ENCODE results near the gene FREM2. TPM values are rescaled to one million over a fixed set of nuclear protein-coding genes. Genes with fewer than 3 reads are reported as not detected.

Gene FREM2
- total and polyA plus RNA-seq, 3 donors from 2014 or later = 0.80 to 5.5 (median 4.4) TPM

- Histone ChIP-seq H3K4me3 (no peak overlapping the region), H3K27me3 (no peaks in the 10 kb centered on the region), H3K9me3 (no peaks in the 10 kb centered on the region), H3K36me3 (ENCODE audit: low read depth, missing control alignments) (no peaks in the 10 kb centered on the region), H3K27ac (no peak overlapping the region), H3K4me1 (no peaks in the 10 kb centered on the region)
- no peak for DNase-seq
- no peak for TF ChIP-seq CTCF (IDR thresholded peaks at IDR 0.05)
- 100% methylated on average over 2 of the region's 2 CpGs for WGBS, 2 donors
- intact Hi-C loops (cut with DNase I; ENCODE audit: low total_unique reads) = no loop called here
Observed at GRCh38 chr13:38690231-38690630, 3.4 kb downstream of the FREM2 start.

- no peaks in the 10 kb centered on the region for H3K9me3 ChIP-seq
- no peaks in the 10 kb centered on the region for H3K36me3 ChIP-seq (ENCODE audit: low read depth, missing control alignments)
- no peaks in the 10 kb centered on the region for H3K4me1 ChIP-seq
- H3K4me3 ChIP-seq = no peak overlapping the region
- intact Hi-C loops (cut with DNase I; ENCODE audit: low total_unique reads) = no loop called here
- WGBS, 2 donors = 69 to 89% methylated on average over 2 of the region's 2 CpGs
- TF ChIP-seq CTCF (IDR thresholded peaks at IDR 0.05) (no peak), POLR2A (IDR thresholded peaks at IDR 0.05) (no peak)
- no peaks in the 10 kb centered on the region for H3K27me3 ChIP-seq
- H3K27ac ChIP-seq = no peak overlapping the region
- no peak for DNase-seq
Observed at GRCh38 chr13:38693168-38693567, 6.3 kb downstream of the FREM2 start.

- 80 to 84% methylated on average over 2 of the region's 2 CpGs for WGBS, 2 donors
- H3K36me3 ChIP-seq (ENCODE audit: low read depth, missing control alignments) = no peaks in the 10 kb centered on the region
- intact Hi-C loops (cut with DNase I; ENCODE audit: low total_unique reads) = no loop called here
- no peaks in the 10 kb centered on the region for H3K27me3 ChIP-seq
- no peak for DNase-seq
- no peak overlapping the region for H3K27ac ChIP-seq
- no peaks in the 10 kb centered on the region for H3K9me3 ChIP-seq
- no peak overlapping the region for H3K4me3 ChIP-seq
- no peaks in the 10 kb centered on the region for H3K4me1 ChIP-seq
- TF ChIP-seq POLR2A (IDR thresholded peaks at IDR 0.05) = no peak
- TF ChIP-seq CTCF (IDR thresholded peaks at IDR 0.05) = no peak
Observed at GRCh38 chr13:38693641-38694040, 6.8 kb downstream of the FREM2 start.

- Histone ChIP-seq H3K27me3 (no peaks in the 10 kb centered on the region), H3K9me3 (no peaks in the 10 kb centered on the region), H3K4me3 (no peak overlapping the region), H3K4me1 (no peaks in the 10 kb centered on the region), H3K36me3 (ENCODE audit: low read depth, missing control alignments) (no peaks in the 10 kb centered on the region), H3K27ac (no peak overlapping the region)
- TF ChIP-seq CTCF (IDR thresholded peaks at IDR 0.05) (no peak), POLR2A (IDR thresholded peaks at IDR 0.05) (no peak)
- WGBS, 2 donors = 83 to 91% methylated on average over 1 of the region's 1 CpG
- intact Hi-C loops (cut with DNase I; ENCODE audit: low total_unique reads) = no loop called here
- no peak for DNase-seq
Observed at GRCh38 chr13:38697197-38697596, 10.3 kb downstream of the FREM2 start.

GRCh38 chr13:38697628-38698333, 10.9 kb downstream of the FREM2 start:
- Histone ChIP-seq H3K36me3 (ENCODE audit: low read depth, missing control alignments) (no peaks in the 10 kb centered on the region), H3K4me3 (no peak overlapping the region), H3K9me3 (no peaks in the 10 kb centered on the region), H3K27ac (no peak overlapping the region), H3K4me1 (no peaks in the 10 kb centered on the region), H3K27me3 (no peaks in the 10 kb centered on the region)
- intact Hi-C loops (cut with DNase I; ENCODE audit: low total_unique reads) = no loop called here
- DNase-seq = no peak
- TF ChIP-seq CTCF (IDR thresholded peaks at IDR 0.05) (no peak), POLR2A (IDR thresholded peaks at IDR 0.05) (no peak)
- 84 to 91% methylated on average over 2 of the region's 2 CpGs for WGBS, 2 donors

All from testis (tissue), 3 donors.